Esophagus muscularis mucosa (tissue), 4 donors: ENCODE data around the gene DLGAP4.

Source experiments
- EP300 ChIP-seq: sonication (generic); formaldehyde crosslinking; IDR thresholded peaks from one replicate; pipeline ENCODE4 v1.6.1; 2017; ENCODE audit warnings: antibody characterized with exemption
- POLR2A ChIP-seq: fragments of 450-650 bp; IDR thresholded peaks from one replicate; pipeline ENCODE4 v1.6.1; 2017; ENCODE audit warnings: antibody characterized with exemption, moderate library complexity, mild to moderate bottlenecking, low read depth
- POLR2AphosphoS5 ChIP-seq, 2 donors: sonication (generic); formaldehyde crosslinking; IDR thresholded peaks; one replicate each; pipeline ENCODE4 v1.6.1; 2017; ENCODE audit warnings: antibody characterized with exemption in 2 of 2
- TF ChIP-seq, protein P1 (sequence below), 3 experiments: fragments of 200-600 bp in 2 of 3; fragments of 450-650 bp in 1 of 3; sonication (generic) in 2 of 3; IDR thresholded peaks; one replicate each; pipeline ENCODE4 v1.5.1; 2017 to 2019; ENCODE audit warnings: antibody characterized with exemption in 3 of 3, mild to moderate bottlenecking in 2 of 3, moderate library complexity in 1 of 3

DNA sequence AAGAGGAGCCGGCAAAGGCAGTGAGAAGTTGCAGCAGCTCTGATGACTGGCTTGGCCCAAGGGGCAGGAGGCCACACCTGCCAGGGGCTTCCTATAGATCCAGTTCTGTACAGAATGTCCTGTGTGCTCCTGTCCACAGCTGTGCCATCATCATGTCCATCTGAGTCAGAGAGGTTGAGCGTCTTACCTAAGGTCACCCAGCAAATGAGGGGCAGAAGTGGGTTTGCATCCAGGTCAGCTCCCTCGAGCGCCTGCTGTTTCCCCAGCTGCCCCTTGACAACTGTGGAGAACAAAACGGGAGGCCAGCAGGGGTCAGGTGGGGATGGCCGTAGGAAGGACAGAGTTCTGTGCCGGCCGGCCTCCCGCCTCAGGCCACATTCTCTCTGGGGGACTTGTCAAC lies 47.6 kb downstream of the DLGAP4 start:
- TF ChIP-seq, protein P1, sequence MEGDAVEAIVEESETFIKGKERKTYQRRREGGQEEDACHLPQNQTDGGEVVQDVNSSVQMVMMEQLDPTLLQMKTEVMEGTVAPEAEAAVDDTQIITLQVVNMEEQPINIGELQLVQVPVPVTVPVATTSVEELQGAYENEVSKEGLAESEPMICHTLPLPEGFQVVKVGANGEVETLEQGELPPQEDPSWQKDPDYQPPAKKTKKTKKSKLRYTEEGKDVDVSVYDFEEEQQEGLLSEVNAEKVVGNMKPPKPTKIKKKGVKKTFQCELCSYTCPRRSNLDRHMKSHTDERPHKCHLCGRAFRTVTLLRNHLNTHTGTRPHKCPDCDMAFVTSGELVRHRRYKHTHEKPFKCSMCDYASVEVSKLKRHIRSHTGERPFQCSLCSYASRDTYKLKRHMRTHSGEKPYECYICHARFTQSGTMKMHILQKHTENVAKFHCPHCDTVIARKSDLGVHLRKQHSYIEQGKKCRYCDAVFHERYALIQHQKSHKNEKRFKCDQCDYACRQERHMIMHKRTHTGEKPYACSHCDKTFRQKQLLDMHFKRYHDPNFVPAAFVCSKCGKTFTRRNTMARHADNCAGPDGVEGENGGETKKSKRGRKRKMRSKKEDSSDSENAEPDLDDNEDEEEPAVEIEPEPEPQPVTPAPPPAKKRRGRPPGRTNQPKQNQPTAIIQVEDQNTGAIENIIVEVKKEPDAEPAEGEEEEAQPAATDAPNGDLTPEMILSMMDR (IDR thresholded peaks at IDR 0.05) = no peak
- TF ChIP-seq POLR2A (no peak), EP300 (no peak), POLR2AphosphoS5 (IDR thresholded peaks at IDR 0.05) (no peak)
